HG02840 (cell line): Measurements from ENCODE around the gene EMID1.

Source experiments
- ATAC-seq: cut with Tn5 transposase; IDR thresholded peaks from one replicate; pipeline ENCODE4 v1.9.1; 2021; ENCODE audit warnings: mild to moderate bottlenecking, moderate library complexity, moderate number of reproducible peaks; ENCODE audit not compliant: unreplicated experiment, low FRiP score

Gene EMID1

DNA sequence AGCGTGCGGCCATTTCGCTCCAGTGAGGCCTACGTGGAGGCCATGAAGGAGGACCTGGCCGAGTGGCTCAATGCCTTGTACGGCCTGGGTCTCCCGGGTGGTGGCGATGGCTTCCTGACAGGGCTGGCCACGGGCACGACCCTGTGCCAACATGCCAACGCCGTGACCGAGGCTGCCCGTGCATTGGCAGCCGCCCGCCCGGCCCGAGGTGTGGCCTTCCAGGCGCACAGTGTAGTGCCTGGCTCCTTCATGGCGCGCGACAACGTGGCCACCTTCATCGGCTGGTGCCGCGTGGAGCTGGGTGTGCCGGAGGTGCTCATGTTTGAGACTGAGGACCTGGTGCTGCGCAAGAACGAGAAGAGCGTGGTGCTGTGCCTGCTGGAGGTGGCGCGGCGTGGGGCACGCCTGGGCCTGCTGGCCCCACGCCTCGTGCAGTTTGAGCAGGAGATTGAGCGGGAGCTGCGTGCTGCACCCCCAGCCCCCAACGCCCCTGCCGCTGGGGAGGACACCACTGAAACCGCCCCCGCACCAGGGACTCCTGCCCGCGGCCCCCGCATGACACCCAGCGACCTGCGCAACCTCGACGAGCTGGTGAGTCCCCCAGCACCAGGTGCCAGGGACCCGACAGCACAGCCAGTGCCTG, 102.6 kb downstream of the EMID1 start:
- ATAC-seq, result no peak

DNA sequence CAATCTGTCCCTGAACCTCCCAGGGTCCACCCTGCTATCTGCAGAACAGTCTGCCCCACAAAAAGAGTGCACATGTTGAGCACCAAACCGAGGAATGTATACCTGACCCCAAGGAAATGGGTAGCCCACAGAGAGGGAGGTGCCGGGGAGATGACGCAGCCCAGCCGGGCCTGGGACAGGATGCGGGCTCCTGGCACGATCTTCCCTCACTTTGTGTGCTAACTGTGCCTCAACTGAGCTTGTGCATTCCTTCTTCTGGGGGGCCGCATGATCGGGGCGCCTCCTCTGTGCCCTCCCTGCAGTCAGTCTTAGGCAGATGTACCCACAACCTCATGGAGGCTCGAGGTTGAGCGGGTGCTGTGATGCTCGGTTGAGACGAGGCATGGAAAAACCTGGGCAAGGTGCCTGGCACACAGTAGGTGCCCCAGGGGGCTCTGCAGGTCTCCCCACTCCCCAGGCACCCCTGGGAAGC, 103.1 kb downstream of the EMID1 start:
- no peak for ATAC-seq
